HG02623 (cell line): ENCODE data around the gene G6PD.
"Not testable (repeated sequence)": the region's sequence is repeated elsewhere in the genome, so short reads cannot be mapped to it uniquely, and the experiment has no call there.

Source experiments
- ATAC-seq: cut with Tn5 transposase; IDR thresholded peaks from one replicate; pipeline ENCODE4 v1.9.1; 2021; ENCODE audit warnings: moderate library complexity; ENCODE audit not compliant: unreplicated experiment

G6PD gene

GRCh38 chrX:154546354-154547244 is at the start of gene G6PD:
TSS of gene G6PD (minus strand) at chrX:154546846. CDS start at chrX:154546155, 691 bp downstream.
- peak; percentile 42 for ATAC-seq

DNA sequence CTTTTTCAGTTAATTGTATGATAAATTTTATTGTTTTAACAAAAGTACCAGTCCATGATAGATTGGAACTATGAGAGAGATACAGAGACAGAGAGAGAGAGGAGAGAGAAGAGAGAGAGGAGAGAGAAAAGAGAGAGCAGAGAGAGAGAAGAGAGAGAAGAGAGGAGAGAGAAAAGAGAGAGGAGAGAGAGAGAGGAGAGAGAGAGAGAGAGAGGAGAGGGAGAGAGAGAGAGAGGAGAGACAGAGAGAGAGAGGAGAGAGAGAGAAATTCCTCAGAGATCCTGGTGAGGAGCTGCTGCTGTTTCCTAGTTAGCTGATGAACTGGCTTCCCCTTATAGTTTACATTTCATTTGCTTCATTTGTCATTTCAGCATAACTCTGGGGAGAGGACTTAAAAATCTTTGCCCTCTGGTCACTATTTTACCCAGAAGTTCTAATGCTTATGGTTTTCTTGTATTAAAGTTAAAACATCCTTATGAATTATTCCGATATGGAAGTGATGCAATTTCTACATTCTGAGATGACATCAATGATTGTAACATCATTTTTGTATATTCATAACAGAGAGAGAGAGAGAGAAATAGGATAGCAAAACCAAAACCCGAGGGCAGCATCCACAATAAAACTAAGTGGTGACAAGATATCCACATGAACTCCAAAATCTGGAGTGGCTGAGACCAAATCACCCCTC is 49.1 kb upstream of the G6PD start:
- no peak for ATAC-seq

DNA sequence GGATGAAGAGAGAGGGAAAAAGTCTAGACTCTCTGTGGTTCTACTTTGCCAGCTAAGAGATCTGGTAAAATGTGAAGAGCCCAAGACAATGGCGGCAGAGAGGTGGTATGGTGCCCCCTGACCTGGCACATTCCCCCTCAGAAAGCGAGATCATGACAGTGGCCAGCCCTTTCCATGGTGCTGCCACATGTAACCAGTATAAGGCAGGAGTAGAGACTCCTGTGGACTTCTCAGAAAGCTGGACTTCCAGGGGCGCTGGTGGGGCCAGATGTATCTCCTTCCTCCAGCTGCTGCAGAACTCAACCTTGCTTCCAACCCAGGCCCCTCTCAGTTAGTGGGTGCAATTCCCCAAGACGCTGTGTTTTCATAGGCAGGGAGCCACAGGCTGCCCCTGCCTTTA is 47.8 kb upstream of the G6PD start:
- ATAC-seq = no peak

- ATAC-seq = no peak
Observed at GRCh38 chrX:154593201-154593600, 46.6 kb upstream of the G6PD start.

GRCh38 chrX:154592505-154592904 is 45.9 kb upstream of the G6PD start:
- no peak for ATAC-seq

GRCh38 chrX:154590415-154590814 is 43.8 kb upstream of the G6PD start:
- not testable (repeated sequence) for ATAC-seq

DNA sequence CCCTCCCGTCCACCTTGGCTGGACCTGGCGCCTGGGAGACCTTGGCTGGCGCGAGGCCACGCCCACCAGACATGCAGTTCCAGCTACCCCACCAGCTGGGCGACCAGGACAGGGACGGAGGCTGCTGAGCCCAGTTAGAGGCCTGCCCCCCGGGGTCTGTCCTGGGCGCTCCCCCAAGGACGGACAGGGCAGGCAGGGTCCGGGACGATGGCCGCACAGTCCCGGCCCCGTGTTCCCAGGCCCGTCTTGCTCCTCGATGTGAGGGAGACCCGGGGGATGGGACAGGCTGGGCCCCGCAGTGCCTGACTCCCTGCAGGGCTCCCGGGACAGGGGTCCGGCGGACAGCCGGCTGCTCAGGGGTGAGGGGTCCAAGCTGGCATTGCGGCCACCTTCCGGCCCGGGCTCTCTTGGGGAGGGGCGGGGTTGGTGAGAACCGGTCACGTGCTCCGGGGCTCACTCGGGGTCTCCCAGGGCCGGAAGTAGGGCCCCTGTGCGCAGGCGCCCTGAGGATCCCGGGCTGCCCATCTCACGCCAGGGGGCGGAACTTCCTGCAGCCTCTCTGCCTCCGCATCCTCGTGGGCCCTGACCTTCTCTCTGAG is 38.0 kb upstream of the G6PD start, which contains the start of gene CTAG1A:
CTAG1A (plus strand) TSS at position 549 of the 599 bp plus-strand sequence. CDS start 74 bp downstream, outside the sequence.
- ATAC-seq = not testable (repeated sequence)

- not testable (repeated sequence) for ATAC-seq
Observed at GRCh38 chrX:154582994-154583393, 36.3 kb upstream of the G6PD start.

DNA sequence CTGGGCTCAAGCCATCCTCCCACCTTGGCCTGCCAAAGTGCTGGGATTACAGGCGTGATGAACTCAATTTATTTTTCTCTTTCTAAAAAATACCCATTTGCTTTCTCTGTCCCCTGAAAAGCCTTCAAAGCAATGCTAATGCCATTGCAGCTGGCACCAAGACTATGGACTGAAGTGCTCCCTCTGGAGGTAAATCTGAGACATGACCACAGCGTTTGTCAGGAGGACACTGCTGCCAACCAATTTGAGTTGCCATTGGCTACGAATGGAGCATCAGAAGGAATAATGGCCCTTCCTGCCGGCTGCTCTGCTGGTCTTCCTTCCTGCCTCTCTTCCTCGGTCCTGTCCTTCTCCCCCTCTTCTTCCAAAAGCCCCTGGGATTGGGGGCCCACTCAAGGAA is 28.4 kb upstream of the G6PD start:
- not testable (repeated sequence) for ATAC-seq

DNA sequence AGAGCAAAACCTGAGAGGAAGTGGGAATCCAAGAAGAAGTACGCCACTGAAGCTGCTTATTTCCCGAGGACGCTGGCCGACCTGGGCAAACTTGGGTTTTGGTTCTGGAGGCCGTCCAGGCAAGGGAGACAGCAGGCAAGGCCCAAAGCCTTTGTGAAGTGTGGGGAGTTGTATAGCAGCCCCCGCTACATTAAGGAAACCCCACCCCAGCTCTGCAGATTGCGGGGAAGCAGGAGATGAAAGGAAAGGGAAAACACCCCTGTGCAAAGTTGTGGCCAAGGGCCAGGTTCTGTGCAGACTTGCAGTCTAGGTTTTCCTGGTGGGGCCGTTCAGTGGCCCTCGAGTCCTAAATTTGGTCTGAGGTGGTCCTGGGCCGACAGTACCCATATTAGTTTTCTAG is 26.4 kb upstream of the G6PD start:
- not testable (repeated sequence) for ATAC-seq

GRCh38 chrX:154570361-154570760 is 23.7 kb upstream of the G6PD start:
- ATAC-seq = not testable (repeated sequence)

GRCh38 chrX:154562295-154562694 is 15.6 kb upstream of the G6PD start:
- not testable (repeated sequence) for ATAC-seq

GRCh38 chrX:154560326-154560725 is 13.7 kb upstream of the G6PD start:
- ATAC-seq = not testable (repeated sequence)

DNA sequence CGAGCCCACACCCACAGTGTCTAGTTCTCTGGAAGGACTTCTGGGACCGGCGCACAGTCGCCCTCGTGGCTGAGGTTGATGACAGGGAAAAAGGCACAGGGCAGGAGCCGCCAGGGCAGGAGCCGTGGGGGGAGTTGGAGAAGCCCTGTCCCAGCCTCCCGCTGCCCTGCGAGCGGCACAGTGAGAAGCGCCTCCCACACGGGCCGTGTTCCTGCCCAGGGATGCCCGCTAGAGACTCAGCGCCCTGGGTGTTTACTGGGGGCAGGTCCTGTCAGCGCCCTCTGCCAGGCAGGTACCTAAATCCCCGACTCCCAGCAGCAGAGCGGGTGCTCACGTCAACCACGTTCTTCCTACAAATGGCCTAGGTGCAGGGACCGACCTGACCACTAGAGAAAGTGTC is 12.2 kb upstream of the G6PD start:
- not testable (repeated sequence) for ATAC-seq

- ATAC-seq = not testable (repeated sequence)
Observed at GRCh38 chrX:154558060-154558690, 11.5 kb upstream of the G6PD start.

DNA sequence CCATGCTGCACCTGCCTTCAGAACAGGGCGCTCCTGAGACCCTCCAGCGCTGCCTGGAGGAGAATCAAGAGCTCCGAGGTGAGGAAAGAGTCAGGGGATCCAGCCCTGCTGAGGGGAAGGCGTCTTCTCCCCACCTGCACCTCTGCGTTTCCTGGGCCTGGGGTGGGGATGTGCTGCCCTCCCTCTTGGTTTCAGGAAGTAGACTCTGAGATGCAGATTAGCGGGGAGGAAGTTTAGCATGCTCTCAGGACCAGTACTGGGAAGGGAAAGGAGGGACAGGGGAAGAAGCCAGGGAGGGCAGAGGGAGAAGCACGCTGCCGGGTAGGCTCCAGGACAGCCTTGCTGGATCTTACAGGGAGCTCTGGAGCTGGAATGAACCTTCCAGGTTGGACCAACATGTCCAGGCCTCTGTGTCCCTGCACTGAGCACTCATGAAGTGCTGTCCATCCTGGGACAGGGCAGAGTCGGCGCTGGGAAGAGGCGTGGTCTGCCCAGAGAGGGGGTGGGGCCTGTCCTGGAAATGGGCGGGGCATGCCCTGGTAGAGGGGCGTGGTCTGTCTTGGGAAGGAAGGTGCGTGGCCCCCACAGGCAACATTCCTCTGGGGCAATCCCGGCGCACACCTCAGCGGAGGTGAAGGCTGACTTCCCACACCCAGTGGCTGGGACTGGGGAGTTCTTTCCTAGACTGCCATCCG is 5.6 kb upstream of the G6PD start:
- not testable (repeated sequence) for ATAC-seq

GRCh38 chrX:154549766-154550165 is 3.1 kb upstream of the G6PD start:
- no peak for ATAC-seq

DNA sequence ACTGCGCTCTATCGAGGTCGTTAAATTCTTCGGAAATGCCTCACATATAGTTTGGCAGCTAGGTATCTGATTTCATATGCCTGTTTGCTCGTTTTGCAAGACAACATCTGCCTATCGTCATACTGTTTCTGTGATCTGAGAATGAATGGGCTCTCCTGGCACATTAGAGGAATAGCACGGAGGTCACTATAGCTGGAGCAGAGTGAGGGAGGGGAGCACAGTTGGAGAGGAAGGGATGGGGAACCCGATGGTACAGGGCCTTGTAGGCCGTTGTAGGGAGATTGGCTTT is 1.3 kb upstream of the G6PD start:
- ATAC-seq = no peak

- ATAC-seq = peak; percentile 78
Observed at GRCh38 chrX:154547245-154548027, 790 bp upstream of the G6PD start, which contains the start of gene IKBKG. TSS of gene IKBKG (plus strand) at chrX:154547620. CDS start at chrX:154552003, 4,383 bp downstream.
